GM18505 (cell line): ENCODE data around the gene ACY1.
"Not testable (repeated sequence)": the region's sequence is repeated elsewhere in the genome, so short reads cannot be mapped to it uniquely, and the experiment has no call there.

Experiments used
- ATAC-seq: cut with Tn5 transposase; IDR thresholded peaks from one replicate; pipeline ENCODE4 v1.9.1; 2021; ENCODE audit not compliant: unreplicated experiment
- POLR2A ChIP-seq: IDR thresholded peaks from 4 replicates; pipeline ENCODE4 v1.6.1; 2011; ENCODE audit warnings: borderline replicate concordance; ENCODE audit not compliant: insufficient read depth, insufficient read length; ENCODE audit errors: extremely low read depth

ACY1 gene

GRCh38 chr3:52030714-52031310, 47.5 kb downstream of the ACY1 start:
- TF ChIP-seq POLR2A: no peak
- ATAC-seq: no peak

GRCh38 chr3:52031896-52032295, 48.6 kb downstream of the ACY1 start:
- no peak for TF ChIP-seq POLR2A
- no peak for ATAC-seq

GRCh38 chr3:52032702-52033408, 49.5 kb downstream of the ACY1 start:
- ATAC-seq: no peak
- TF ChIP-seq POLR2A: no peak

GRCh38 chr3:52033748-52034147, 50.4 kb downstream of the ACY1 start:
- ATAC-seq: not testable (repeated sequence)

GRCh38 chr3:52034212-52034611, 50.9 kb downstream of the ACY1 start:
- no peak for TF ChIP-seq POLR2A
- ATAC-seq: no peak

GRCh38 chr3:52034651-52035050, 51.3 kb downstream of the ACY1 start:
- ATAC-seq: no peak
- TF ChIP-seq POLR2A: no peak

GRCh38 chr3:52036222-52036694, 52.9 kb downstream of the ACY1 start:
- ATAC-seq: no peak
- no peak for TF ChIP-seq POLR2A

GRCh38 chr3:52036829-52037228, 53.5 kb downstream of the ACY1 start:
- ATAC-seq: no peak
- TF ChIP-seq POLR2A: no peak

- no peak for ATAC-seq
- TF ChIP-seq POLR2A: no peak
Observed at GRCh38 chr3:52037291-52037690, 54.0 kb downstream of the ACY1 start.

- TF ChIP-seq POLR2A: no peak
- no peak for ATAC-seq
Observed at GRCh38 chr3:52038227-52038626, 54.9 kb downstream of the ACY1 start.
